NCI-H1417 (cell line): ENCODE data around the gene FYCO1.
"Not testable (repeated sequence)": the region's sequence is repeated elsewhere in the genome, so short reads cannot be mapped to it uniquely, and the experiment has no call there.

Source experiments
- DNase-seq, 3 experiments: peaks; one replicate each; lab custom pipeline; 2025; lab: John Stamatoyannopoulos, UW

FYCO1 gene

DNA sequence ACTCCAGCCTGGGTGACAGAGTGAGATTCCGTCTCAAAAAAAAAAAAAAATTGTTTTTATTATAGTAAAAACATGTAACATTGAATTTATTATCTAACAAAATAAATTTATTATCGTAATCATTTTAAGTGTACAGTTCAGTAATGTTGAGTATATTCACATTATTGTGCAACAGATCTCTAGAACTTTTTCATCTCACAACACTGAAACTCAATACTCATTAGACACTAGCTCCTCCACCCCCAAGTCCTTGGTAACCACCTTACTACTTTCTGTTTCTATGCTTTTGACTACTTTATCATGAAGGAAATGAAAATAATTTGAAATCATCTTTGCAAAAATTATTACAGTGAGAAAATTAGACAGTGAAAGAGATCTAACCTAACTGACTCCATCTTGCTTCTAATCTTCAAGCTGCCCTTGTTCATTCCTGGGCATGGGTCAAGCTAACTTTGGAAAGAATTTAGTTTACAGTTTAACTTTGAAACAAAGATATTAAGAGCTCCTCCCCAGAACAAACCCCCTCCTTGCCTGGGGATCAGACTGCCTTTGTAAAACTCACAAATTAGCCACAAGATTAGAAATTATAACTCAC lies 15.0 kb upstream of the FYCO1 start:
- DNase-seq: no peak

- no peak for DNase-seq
These were observed 12.4 kb upstream of the FYCO1 start for GRCh38 chr3:46008058-46008457.

DNA sequence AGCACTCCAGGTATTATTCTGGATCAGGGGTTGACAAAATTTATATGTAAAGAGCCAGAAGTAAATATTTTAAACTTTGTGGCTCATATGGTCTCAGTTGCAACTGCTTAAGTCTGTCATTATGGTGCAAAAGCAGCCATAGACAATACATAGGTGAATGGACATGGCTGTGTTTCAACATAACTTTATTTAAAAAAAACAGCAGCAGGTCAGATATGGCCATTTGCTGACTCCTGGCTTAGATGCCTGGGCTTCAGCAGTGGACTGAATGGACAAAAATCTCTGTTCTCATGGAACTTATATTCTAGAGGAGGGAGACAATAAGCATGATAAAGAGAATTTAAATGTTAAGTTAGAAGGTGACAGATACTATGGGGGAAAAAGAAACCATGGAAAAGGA lies 11.7 kb upstream of the FYCO1 start:
- DNase-seq: no peak

GRCh38 chr3:46006238-46007032 lies 10.8 kb upstream of the FYCO1 start:
- no peak for DNase-seq

DNA sequence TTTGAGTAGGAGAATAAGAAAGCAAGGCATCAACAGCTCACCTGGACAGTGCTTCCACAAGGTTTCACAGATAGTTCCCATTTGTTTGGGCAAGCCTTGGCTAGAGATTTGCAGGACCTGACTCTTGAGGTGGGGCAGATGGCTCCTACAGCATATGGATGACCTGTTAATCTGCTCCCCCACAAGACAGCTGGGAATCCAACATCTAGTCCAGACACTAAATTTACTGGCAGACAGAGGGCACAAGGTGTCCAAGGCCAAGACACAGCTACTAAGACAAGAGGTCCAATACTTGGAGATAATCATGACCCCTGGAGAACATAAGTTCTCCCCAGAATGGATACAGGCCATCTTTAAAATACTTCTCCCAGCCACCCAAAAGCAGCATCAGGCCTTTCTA lies 8.1 kb upstream of the FYCO1 start:
- DNase-seq: not testable (repeated sequence)

DNA sequence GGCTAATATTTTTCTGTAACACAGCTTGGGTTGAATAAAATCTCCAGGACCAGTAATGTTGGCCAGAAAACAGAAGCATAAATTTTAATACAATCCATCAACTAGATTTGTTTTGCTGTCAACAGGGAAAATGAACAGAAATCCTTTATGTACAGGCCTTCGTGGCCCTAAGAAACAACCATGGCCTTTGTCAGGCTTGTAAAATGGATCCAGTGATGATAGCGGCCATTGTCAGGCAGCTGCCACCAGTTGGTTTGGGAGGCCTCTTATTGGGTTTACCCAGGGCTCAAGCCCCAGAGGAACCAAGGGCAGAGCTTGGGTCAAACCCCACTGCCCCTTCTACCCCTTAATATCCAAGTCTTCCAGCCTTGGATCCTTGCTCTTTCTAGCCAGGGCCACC lies 5.6 kb upstream of the FYCO1 start:
- DNase-seq: no peak

GRCh38 chr3:45997942-45998341 lies 2.3 kb upstream of the FYCO1 start:
- DNase-seq: no peak

DNA sequence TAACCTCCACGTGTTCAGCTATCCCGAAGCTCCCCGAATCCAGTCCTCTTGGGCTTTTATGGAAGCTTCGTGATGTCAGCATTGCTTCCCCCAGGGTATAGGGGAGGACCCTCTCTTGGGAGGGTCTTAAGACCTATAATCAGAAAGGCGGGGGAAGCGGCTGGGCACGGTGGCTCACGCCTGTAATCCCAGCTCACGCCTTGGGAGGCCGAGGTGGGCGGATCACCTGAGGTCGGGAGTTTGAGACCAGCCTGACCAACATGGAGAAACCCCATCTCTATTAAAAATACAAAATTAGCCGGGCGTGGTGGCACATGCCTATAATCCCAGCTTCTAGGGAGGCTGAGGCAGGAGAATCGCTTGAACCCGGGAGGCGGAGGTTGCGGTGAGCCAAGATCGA lies 1.9 kb upstream of the FYCO1 start:
- DNase-seq: not testable (repeated sequence)

DNA sequence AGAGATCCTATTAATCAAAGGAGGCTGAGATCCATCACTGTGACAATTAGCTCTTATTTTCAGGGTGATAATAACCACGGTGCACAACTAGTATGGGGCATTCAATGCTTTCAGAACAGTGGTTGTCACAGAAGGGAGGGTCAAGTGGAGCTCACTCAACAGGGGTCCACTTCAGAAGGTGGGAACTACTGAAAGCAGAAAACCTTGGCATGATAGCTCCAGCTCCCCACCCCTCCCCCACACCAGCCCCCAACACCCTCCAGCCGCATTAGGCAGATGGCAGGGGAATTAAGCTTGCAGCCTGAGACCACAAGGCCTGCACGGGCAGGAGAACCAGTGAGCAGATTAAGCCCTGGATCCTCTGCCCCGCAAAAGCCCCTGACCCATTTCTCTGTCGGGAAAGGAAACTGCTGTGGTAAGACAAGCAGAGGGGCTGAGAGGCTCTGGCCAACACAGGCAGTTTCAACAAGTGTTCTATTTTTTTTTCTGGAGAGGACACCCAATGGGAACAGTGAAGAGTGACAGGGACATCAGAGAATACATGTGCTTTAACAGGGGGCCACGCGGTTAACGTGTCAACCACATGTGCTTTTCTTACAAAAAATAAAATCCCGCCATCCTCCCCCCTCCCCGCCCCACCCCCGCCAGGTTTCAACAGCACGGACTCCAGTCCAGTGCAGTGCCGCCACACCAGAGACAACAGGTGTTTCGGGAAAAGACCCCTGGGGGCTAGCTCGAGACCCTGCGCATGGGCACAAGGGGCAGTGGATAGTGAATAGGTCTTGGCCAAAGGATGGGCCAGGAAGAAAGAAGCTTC lies 997 bp downstream of the FYCO1 start:
- DNase-seq: peak in 2 of 3 experiments; percentile 63 to 93

DNA sequence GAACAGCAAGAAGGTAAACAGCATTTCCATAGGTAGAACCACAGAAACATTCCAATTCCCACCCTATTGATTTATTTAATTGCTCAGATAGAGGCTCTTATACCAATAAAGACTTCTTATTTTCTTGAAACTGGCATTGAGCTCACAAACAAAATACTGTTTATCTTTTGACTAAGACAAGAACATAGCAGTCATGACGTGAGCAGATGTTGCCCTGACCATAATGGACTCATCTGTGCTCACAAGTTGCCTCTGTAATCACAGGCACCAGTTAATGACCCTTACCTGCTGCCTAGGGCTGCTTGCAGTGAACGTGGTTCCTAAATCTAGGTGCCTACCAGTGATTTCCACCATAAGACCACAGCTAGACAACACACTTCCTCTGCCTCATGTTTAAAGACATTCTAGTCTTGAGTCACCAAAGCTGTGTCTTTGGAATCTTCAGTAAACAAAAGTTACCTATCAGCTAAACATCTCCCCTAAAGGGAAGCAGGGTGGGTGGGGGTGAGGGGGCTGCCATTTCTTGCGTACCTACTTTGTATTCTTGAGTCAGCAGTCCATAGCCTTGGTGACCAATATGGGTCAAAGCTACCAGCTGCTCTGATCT lies 2.1 kb downstream of the FYCO1 start:
- DNase-seq: no peak

GRCh38 chr3:45992821-45993221 lies 2.8 kb downstream of the FYCO1 start:
- DNase-seq: no peak

GRCh38 chr3:45992133-45992729 lies 3.4 kb downstream of the FYCO1 start:
- no peak for DNase-seq

GRCh38 chr3:45991341-45991740 lies 4.3 kb downstream of the FYCO1 start:
- DNase-seq: no peak

GRCh38 chr3:45990181-45990580 lies 5.4 kb downstream of the FYCO1 start:
- DNase-seq: no peak

- DNase-seq: no peak
These were observed 6.8 kb downstream of the FYCO1 start for GRCh38 chr3:45988804-45989203.

GRCh38 chr3:45988362-45988761 lies 7.3 kb downstream of the FYCO1 start:
- no peak for DNase-seq

- DNase-seq: no peak
These were observed 8.0 kb downstream of the FYCO1 start for GRCh38 chr3:45987368-45988291.

DNA sequence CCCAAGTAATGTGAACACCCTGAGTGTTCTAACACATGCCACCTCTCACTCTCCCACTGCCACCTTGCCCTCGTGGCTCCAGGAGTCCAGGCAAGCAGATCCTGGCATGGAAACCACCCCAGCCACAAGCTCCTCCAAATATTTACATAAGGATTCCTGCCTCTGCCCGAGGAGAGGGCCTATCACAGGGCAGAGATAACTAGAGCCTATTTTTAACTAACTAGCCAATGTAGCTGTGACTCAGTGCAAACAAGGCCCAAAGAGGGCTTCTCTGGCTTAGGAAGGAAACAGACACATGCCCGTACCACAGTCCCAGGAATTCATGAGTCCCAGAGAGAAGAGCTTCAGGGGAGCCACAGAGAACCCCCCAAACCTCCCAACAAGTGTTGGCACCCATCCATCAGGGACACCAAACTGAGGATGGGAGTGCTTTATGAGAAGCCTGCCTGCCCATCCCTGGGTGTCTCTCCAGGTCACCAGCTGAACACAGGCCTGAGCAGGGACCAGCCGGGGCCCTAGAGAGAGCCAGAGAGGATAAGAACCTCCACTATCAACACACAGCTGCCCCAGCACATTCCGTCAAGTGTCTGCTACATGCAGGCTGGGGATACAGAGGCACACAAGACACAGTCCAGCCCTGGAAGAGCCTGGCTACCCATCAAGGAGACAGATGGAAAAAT lies 9.2 kb downstream of the FYCO1 start:
- peak in 2 of 3 experiments; percentile 1 to 27 for DNase-seq

DNA sequence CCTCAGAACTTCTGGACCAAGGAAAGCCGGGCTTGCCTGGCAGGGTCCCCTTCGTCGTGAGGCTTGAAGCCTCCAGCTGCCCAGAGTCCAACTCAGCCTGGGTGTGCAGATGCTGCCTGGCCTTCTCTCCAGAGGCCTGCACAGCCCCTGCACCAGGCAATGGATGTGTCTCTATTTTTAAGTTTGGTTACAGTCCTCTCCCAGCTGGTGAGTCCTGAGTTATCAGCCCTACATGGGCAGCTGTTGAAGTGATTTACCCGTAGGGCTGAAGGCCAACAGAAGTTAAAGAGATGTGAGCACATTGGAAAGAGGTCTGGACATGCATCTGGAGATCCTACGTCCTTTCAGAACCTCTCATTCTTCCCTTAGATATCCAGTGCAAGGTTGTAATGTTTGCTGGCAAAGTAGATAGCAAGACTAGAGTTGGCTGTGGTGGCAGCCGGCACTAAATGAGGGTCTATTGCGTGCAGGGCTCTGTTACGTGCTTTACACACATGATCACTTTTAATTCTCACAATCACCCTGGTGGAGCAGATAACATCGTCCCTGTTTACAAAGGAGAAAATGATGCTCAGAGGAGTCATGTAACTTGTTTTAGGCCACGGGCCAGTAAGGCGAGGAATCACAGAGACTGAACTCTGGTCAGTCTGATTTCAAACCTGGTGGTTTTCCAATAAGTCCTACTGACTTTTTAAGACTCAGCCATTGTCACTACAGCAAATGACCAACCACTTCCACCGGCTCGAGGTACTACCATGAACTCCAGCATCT lies 9.9 kb downstream of the FYCO1 start:
- DNase-seq: no peak
